Mucosa of descending colon (tissue), 3 donors: ENCODE measurements around the gene TNRC18. TPM values are rescaled to one million over a fixed set of nuclear protein-coding genes. Genes with fewer than 3 reads are reported as not detected.

Experiments used
- ATAC-seq: fragments of 200-7000 bp; cut with Tn5 transposase; one replicate; pipeline ENCODE4 v1.9.1; 2020; ENCODE audit warnings: mild to moderate bottlenecking, moderate library complexity
- DNase-seq, 3 donors: peaks; one replicate each; pipeline ENCODE4 v3.0.0-alpha.2; 2020
- H3K36me3 ChIP-seq: fragments of 200-600 bp; one replicate; pipeline ENCODE4 v1.8.0; 2021; ENCODE audit warnings: low read depth, mild to moderate bottlenecking
- H3K4me1 ChIP-seq: fragments of 200-600 bp; one replicate; pipeline ENCODE4 v1.8.0; 2021; ENCODE audit warnings: low read depth, mild to moderate bottlenecking
- H3K4me3 ChIP-seq: fragments of 200-600 bp; one replicate; pipeline ENCODE4 v1.8.0; 2021; ENCODE audit warnings: mild to moderate bottlenecking
- H3K9me3 ChIP-seq: fragments of 200-600 bp; one replicate; pipeline ENCODE4 v1.8.0; 2021; ENCODE audit warnings: mild to moderate bottlenecking
- CTCF ChIP-seq: fragments of 200-600 bp; IDR thresholded peaks from one replicate; pipeline ENCODE4 v1.8.0; 2022; ENCODE audit warnings: antibody characterized with exemption, mild to moderate bottlenecking
- intact Hi-C, 2 donors: fragments of 100-400 bp; cut with DNase I in 1 of 2; cut with micrococcal nuclease in 1 of 2; formaldehyde crosslinking; loops; one replicate each; pipeline versions ENCODE4 v1.11.0 to v1.11.1; 2022; cut with DNase I, micrococcal nuclease
- total RNA-seq, 3 donors: library from RNA; stranded (reverse); fragmentation: NEBNext Ultra II Directional in 2 of 3; extraction: Animal tissue kit (Norgen Biotek cat#: 25700) in 2 of 3; gene quantifications; one replicate each; pipeline versions ENCODE4 v1.2.1 to v1.2.4, GENCODE V29; 2021 to 2023
- donor health status: DM: no; HTN: no; CAD: no; lungs with moderate emphysema.
- donor health status: DM: no; HTN: no; CAD: no.
- donor health status: DM: no; HTN: yes; CAD: no.

Gene TNRC18
- total RNA-seq, 3 donors from 2014 or later = 94.0 to 170 (median 112) TPM

GRCh38 chr7:5430612-5430947, 6.9 kb upstream of the TNRC18 start:
- no peak for TF ChIP-seq CTCF
- no peak overlapping the region for H3K4me3 ChIP-seq
- peak in 1 of 3 donors; percentile 44 for DNase-seq
- intact Hi-C loops = no loop called here
- no peaks in the 10 kb centered on the region for H3K36me3 ChIP-seq
- no peaks in the 10 kb centered on the region for H3K9me3 ChIP-seq
- ATAC-seq = no peak
- H3K4me1 ChIP-seq = peaks cover 20% of the 10 kb centered on the region

GRCh38 chr7:5429857-5430611, 6.4 kb upstream of the TNRC18 start:
- intact Hi-C loops = no loop called here
- Histone ChIP-seq H3K4me3 (no peak overlapping the region), H3K9me3 (no peaks in the 10 kb centered on the region), H3K36me3 (no peaks in the 10 kb centered on the region), H3K4me1 (peaks cover 20% of the 10 kb centered on the region)
- no peak for TF ChIP-seq CTCF
- ATAC-seq (peak; percentile 43), DNase-seq (peak; percentile 60 to 77 (median 76))

GRCh38 chr7:5429253-5429856, 5.7 kb upstream of the TNRC18 start:
- intact Hi-C loops = no loop called here
- Histone ChIP-seq H3K4me1 (peaks cover 20% of the 10 kb centered on the region), H3K9me3 (no peaks in the 10 kb centered on the region), H3K4me3 (no peak overlapping the region), H3K36me3 (no peaks in the 10 kb centered on the region)
- ATAC-seq (peak; percentile 39), DNase-seq (peak; percentile 72 to 80 (median 74))
- no peak for TF ChIP-seq CTCF

- DNase-seq (peak; percentile 73 to 79 (median 76)), ATAC-seq (peak; percentile 10)
- Histone ChIP-seq H3K36me3 (no peaks in the 10 kb centered on the region), H3K9me3 (no peaks in the 10 kb centered on the region), H3K4me1 (peaks cover 20% of the 10 kb centered on the region), H3K4me3 (no peak overlapping the region)
- no peak for TF ChIP-seq CTCF
- intact Hi-C loops = no loop called here
Measured at GRCh38 chr7:5428478-5429252, 5.0 kb upstream of the TNRC18 start.

GRCh38 chr7:5426226-5426475, 2.5 kb upstream of the TNRC18 start:
- TF ChIP-seq CTCF = no peak
- DNase-seq = no peak
- intact Hi-C loops = no loop called here
- Histone ChIP-seq H3K4me3 (peak overlapping the region; percentile 74), H3K9me3 (no peaks in the 10 kb centered on the region), H3K36me3 (no peaks in the 10 kb centered on the region), H3K4me1 (peaks cover 20% of the 10 kb centered on the region)
- no peak for ATAC-seq
